ENCODE results near the gene PRRX2.

The PRRX2 gene

GRCh38 chr9:129724456-129725190 lies 59.2 kb downstream of the PRRX2 start:
- WGBS: 88% methylated on average over 16 of the region's 16 CpGs
- no peak overlapping the region for H3K27ac ChIP-seq (ENCODE audit: low read depth, low read length)

DNA sequence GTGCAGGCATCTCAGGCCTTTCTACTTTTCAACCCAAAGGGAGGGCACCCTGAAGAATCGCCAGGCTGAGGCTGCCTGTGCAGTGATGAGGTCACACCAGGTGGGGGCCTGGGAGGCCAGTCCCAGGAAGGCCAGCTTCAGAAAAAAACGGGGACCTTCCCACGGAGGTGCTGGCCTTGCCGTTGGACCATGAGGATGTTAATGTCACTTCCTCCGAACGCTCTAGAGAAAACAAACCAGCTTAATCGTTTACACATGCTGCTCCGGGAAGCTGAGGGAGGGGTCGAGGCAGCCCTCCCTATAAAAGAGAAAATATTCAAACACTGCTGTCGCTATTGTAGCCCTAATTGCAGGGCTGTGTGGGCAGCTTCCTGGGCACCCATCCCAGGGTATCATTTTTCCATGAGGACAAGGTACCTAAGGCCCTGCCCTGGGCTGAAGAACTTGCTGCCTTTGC lies 60.4 kb downstream of the PRRX2 start:
- H3K36me3 ChIP-seq (ENCODE audit: insufficient read depth, low read length): no peaks in the 10 kb centered on the region
- peaks cover 2% of the 10 kb centered on the region; the same call in 1 of the 2 replicates for H3K4me1 ChIP-seq (ENCODE audit: insufficient read depth, low read length)
- no peaks in the 10 kb centered on the region for H3K27me3 ChIP-seq (ENCODE audit: insufficient read depth, low read length)
- H3K4me3 ChIP-seq (ENCODE audit: low read length): no peak overlapping the region
- H3K9ac ChIP-seq (ENCODE audit: low read depth, low read length): no peak overlapping the region
- 71% methylated on average over 10 of the region's 10 CpGs for WGBS
- no peaks in the 10 kb centered on the region for H3K9me3 ChIP-seq (ENCODE audit: insufficient read depth, low read depth, low read length)
- no peak overlapping the region for H3K27ac ChIP-seq (ENCODE audit: low read depth, low read length)

More at GRCh38 chr9:129724456-129725190, 59.2 kb downstream of the PRRX2 start:
- no peaks in the 10 kb centered on the region for H3K9me3 ChIP-seq (ENCODE audit: insufficient read depth, low read depth, low read length)
- H3K9ac ChIP-seq (ENCODE audit: low read depth, low read length): no peak overlapping the region
- no peaks in the 10 kb centered on the region for H3K36me3 ChIP-seq (ENCODE audit: insufficient read depth, low read length)
- no peaks in the 10 kb centered on the region for H3K27me3 ChIP-seq (ENCODE audit: insufficient read depth, low read length)
- peaks cover 2% of the 10 kb centered on the region; the same call in 1 of the 2 replicates for H3K4me1 ChIP-seq (ENCODE audit: insufficient read depth, low read length)
- no peak overlapping the region for H3K4me3 ChIP-seq (ENCODE audit: low read length)

DNA sequence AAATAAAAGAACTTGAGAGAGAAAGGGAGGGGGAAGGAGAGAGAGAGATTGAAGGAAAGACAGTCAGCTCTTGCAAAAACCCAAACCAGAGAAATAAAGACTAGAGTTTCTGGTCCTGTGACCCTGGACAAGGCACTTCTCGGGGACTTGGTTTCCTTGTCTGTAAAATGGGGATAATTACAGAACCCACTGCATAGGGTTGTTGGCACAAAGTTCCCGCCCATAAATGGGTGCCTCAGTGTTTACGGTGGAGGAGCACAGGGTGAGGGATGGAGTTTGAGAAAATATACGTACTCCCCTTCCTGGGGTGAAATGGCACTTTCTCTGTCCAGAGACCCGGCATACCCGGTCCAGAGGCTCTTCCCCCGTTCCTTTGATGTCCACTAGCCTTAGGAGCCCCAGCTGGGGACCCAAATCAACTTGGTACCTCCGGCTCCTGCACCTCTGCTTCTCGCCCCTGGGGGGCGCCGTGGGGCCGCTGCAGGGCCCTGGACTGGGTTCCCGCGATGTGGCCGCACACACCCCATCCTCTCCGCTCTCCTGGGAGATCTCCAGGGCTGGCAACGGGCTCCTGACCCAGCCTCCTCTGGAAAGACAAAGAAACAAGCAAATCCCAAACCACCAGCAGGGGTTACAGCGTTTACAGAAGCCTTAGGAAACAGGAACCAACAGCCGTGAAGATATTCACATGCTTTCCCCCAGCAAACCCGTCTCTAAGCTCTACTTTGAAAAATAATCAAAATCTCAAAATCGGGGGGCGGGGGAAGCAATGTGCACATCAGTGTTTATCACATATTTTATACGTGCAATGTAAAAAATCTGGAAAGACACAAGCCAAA lies 61.1 kb downstream of the PRRX2 start:
- H3K36me3 ChIP-seq (ENCODE audit: insufficient read depth, low read length): no peaks in the 10 kb centered on the region
- H3K9me3 ChIP-seq (ENCODE audit: insufficient read depth, low read depth, low read length): no peaks in the 10 kb centered on the region
- H3K4me3 ChIP-seq (ENCODE audit: low read length): no peak overlapping the region
- H3K4me1 ChIP-seq (ENCODE audit: insufficient read depth, low read length): peaks cover 2% of the 10 kb centered on the region; the same call in 1 of the 2 replicates
- no peaks in the 10 kb centered on the region for H3K27me3 ChIP-seq (ENCODE audit: insufficient read depth, low read length)
- 24% methylated on average over 22 of the region's 23 CpGs for WGBS
- no peak overlapping the region for H3K27ac ChIP-seq (ENCODE audit: low read depth, low read length)
- H3K9ac ChIP-seq (ENCODE audit: low read depth, low read length): no peak overlapping the region; the same call in 1 of the 2 replicates

DNA sequence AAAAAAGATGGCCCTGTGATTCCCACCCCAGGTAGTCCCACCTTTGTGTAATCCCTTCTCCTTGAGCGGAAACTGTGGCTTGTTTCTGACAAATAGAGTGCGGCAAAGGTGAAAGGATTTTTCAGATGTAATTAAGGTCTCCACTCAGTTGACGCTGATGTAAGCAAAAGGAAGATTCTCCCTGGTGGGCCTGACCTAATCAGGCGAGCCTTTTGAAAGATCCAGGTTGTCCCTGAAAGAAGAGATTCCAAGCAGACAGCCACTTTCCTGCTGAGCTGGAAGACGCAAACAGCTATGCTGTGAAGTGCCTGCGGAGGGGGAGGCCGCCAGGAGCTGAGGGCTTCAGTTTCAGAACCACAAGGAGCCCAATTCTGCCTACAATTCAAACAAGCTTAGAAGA lies 63.3 kb downstream of the PRRX2 start:
- Histone ChIP-seq H3K9me3 (ENCODE audit: insufficient read depth, low read depth, low read length) (no peaks in the 10 kb centered on the region), H3K4me3 (ENCODE audit: low read length) (no peak overlapping the region), H3K27me3 (ENCODE audit: insufficient read depth, low read length) (no peaks in the 10 kb centered on the region), H3K4me1 (ENCODE audit: insufficient read depth, low read length) (peaks cover 2% of the 10 kb centered on the region; the same call in 1 of the 2 replicates), H3K27ac (ENCODE audit: low read depth, low read length) (no peak overlapping the region), H3K36me3 (ENCODE audit: insufficient read depth, low read length) (no peaks in the 10 kb centered on the region), H3K9ac (ENCODE audit: low read depth, low read length) (no peak overlapping the region)
- 91% methylated on average over 7 of the region's 7 CpGs for WGBS

- H3K36me3 ChIP-seq (ENCODE audit: insufficient read depth, low read length): no peaks in the 10 kb centered on the region
- WGBS: 58% methylated on average over 6 of the region's 6 CpGs
- no peak overlapping the region for H3K27ac ChIP-seq (ENCODE audit: low read depth, low read length)
- no peaks in the 10 kb centered on the region for H3K27me3 ChIP-seq (ENCODE audit: insufficient read depth, low read length)
- H3K4me1 ChIP-seq (ENCODE audit: insufficient read depth, low read length): no peaks in the 10 kb centered on the region
- no peak overlapping the region for H3K4me3 ChIP-seq (ENCODE audit: low read length)
- no peak overlapping the region for H3K9ac ChIP-seq (ENCODE audit: low read depth, low read length)
- H3K9me3 ChIP-seq (ENCODE audit: insufficient read depth, low read depth, low read length): no peaks in the 10 kb centered on the region
Measured at GRCh38 chr9:129731477-129732085, 66.1 kb downstream of the PRRX2 start.

DNA sequence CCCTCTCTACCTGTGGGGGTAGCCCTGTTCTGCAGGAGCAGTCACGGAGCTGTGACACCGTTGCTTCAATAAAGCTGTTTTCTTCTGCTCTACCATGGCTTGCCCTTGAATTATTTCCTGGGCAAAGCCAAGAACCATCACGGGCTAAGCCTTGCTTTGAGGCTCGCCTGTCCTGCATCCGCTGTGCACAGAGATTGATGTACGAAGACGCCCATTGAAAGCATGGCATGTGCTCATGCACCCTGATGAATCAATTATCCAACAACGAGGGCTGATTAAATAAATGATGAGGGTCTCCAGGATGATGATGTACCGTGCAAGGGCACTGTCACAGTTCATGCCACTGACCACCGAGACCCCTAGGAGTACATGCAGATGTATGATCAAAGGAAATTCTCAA lies 66.7 kb downstream of the PRRX2 start:
- Histone ChIP-seq H3K27ac (ENCODE audit: low read depth, low read length) (no peak overlapping the region), H3K36me3 (ENCODE audit: insufficient read depth, low read length) (no peaks in the 10 kb centered on the region), H3K4me3 (ENCODE audit: low read length) (no peak overlapping the region), H3K9me3 (ENCODE audit: insufficient read depth, low read depth, low read length) (no peaks in the 10 kb centered on the region), H3K27me3 (ENCODE audit: insufficient read depth, low read length) (no peaks in the 10 kb centered on the region), H3K4me1 (ENCODE audit: insufficient read depth, low read length) (no peaks in the 10 kb centered on the region), H3K9ac (ENCODE audit: low read depth, low read length) (no peak overlapping the region)
- WGBS: 88% methylated on average over 10 of the region's 10 CpGs

DNA sequence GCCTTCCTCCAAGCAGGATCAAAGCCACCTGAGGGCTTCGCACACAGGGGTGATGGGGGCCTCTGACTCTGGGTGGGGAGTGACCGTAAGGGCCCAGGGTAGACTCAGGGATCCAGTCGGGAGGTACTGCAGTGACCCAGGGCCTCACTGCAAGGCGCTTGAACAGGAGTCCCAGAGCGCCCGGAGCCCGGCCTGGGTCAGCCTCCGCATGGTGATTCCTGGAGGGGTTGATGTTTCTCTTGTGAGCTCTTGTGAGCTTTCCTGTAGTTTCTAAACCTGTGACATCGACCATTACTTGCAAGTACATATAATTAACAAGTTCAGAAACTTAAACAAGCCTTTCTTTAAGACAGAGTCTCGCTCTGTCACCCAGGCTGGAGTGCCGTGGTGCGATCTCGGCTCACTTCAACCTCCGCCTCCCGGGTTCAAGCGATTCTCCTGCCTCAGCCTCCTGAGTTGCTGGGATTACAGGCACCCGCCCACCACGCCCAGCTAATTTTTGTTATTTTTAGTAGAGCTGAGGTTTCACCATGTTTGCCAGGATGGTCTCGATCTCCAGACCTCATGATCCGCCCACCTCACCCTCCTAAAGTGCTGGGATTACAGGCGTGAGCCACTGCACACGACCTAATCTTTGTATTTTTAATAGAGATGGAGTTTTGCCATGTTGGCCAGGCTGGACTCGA lies 67.6 kb downstream of the PRRX2 start:
- no peaks in the 10 kb centered on the region for H3K4me1 ChIP-seq (ENCODE audit: insufficient read depth, low read length)
- no peak overlapping the region for H3K9ac ChIP-seq (ENCODE audit: low read depth, low read length)
- no peak overlapping the region for H3K27ac ChIP-seq (ENCODE audit: low read depth, low read length)
- no peaks in the 10 kb centered on the region for H3K9me3 ChIP-seq (ENCODE audit: insufficient read depth, low read depth, low read length)
- H3K4me3 ChIP-seq (ENCODE audit: low read length): no peak overlapping the region
- 92% methylated on average over 23 of the region's 23 CpGs for WGBS
- H3K27me3 ChIP-seq (ENCODE audit: insufficient read depth, low read length): no peaks in the 10 kb centered on the region
- H3K36me3 ChIP-seq (ENCODE audit: insufficient read depth, low read length): no peaks in the 10 kb centered on the region

DNA sequence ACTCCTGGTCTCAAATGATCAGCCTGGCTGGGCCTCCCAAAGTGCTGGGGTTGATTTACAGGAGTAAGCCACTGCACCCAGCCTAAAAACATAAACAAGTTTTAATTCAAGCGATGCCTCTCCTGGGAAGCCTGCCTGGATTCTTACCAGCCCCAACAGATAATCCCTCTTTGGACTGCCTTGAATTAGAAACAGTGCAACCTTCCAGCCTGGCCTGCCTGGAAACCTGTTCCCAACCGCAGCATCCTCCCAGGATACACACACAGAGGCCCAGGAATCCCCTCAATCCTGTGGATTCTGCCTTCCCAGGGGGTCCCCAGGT lies 68.1 kb downstream of the PRRX2 start:
- peaks cover 3% of the 10 kb centered on the region; the same call in 1 of the 2 replicates for H3K4me1 ChIP-seq (ENCODE audit: insufficient read depth, low read length)
- no peaks in the 10 kb centered on the region for H3K9me3 ChIP-seq (ENCODE audit: insufficient read depth, low read depth, low read length)
- 90% methylated on average over 2 of the region's 2 CpGs for WGBS
- no peaks in the 10 kb centered on the region for H3K27me3 ChIP-seq (ENCODE audit: insufficient read depth, low read length)
- H3K4me3 ChIP-seq (ENCODE audit: low read length): no peak overlapping the region
- no peaks in the 10 kb centered on the region for H3K36me3 ChIP-seq (ENCODE audit: insufficient read depth, low read length)
- H3K9ac ChIP-seq (ENCODE audit: low read depth, low read length): no peak overlapping the region
- no peak overlapping the region for H3K27ac ChIP-seq (ENCODE audit: low read depth, low read length)

GRCh38 chr9:129735546-129735945 lies 70.1 kb downstream of the PRRX2 start:
- no peaks in the 10 kb centered on the region for H3K9me3 ChIP-seq (ENCODE audit: insufficient read depth, low read depth, low read length)
- H3K27me3 ChIP-seq (ENCODE audit: insufficient read depth, low read length): no peaks in the 10 kb centered on the region; the same call in 1 of the 2 replicates
- 91% methylated on average over 6 of the region's 6 CpGs for WGBS
- H3K27ac ChIP-seq (ENCODE audit: low read depth, low read length): no peak overlapping the region
- H3K4me1 ChIP-seq (ENCODE audit: insufficient read depth, low read length): peaks cover 3% of the 10 kb centered on the region; the same call in 1 of the 2 replicates
- H3K4me3 ChIP-seq (ENCODE audit: low read length): no peak overlapping the region
- no peaks in the 10 kb centered on the region for H3K36me3 ChIP-seq (ENCODE audit: insufficient read depth, low read length)
- H3K9ac ChIP-seq (ENCODE audit: low read depth, low read length): no peak overlapping the region

DNA sequence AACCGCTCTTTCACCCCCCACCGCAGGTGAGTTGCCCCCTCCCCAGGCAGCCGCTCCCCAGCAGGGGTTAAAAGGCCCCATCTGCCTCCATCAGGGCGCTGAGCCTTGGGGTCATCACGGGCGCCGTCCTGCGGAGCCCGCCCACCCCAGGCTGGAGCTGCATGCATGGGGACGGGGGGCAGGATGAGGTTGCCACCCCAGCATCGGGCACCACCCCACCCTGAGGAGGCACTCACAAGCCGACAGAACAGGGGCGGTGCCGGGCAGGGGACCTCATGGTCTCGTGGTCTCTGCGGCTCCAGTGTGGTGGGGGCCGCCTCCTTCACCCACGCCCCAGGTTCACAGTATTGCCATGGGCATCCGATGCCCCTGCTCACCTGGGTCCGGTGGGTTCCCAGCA lies 70.9 kb downstream of the PRRX2 start:
- peaks cover 3% of the 10 kb centered on the region; the same call in 1 of the 2 replicates for H3K4me1 ChIP-seq (ENCODE audit: insufficient read depth, low read length)
- WGBS: 85% methylated on average over 20 of the region's 20 CpGs

More for the DNA sequence above, 70.9 kb downstream of the PRRX2 start:
- H3K4me3 ChIP-seq (ENCODE audit: low read length): no peak overlapping the region
- H3K27me3 ChIP-seq (ENCODE audit: insufficient read depth, low read length): no peaks in the 10 kb centered on the region; the same call in 1 of the 2 replicates
- no peak overlapping the region for H3K9ac ChIP-seq (ENCODE audit: low read depth, low read length)
- H3K36me3 ChIP-seq (ENCODE audit: insufficient read depth, low read length): no peaks in the 10 kb centered on the region
- no peaks in the 10 kb centered on the region for H3K9me3 ChIP-seq (ENCODE audit: insufficient read depth, low read depth, low read length)
- no peak overlapping the region for H3K27ac ChIP-seq (ENCODE audit: low read depth, low read length)
